ENCODE data around the gene CDYL. TPM values are rescaled to one million over a fixed set of nuclear protein-coding genes. Genes with fewer than 3 reads are reported as not detected.

CDYL gene
- total and polyA plus RNA-seq, 2 experiments from 2014 or later: 38.0 to 60.8 TPM

- no peak overlapping the region for H3K27ac ChIP-seq
- H3K9me3 ChIP-seq (ENCODE audit: low read depth): no peaks in the 10 kb centered on the region
- no peaks in the 10 kb centered on the region for H3K27me3 ChIP-seq
- no peaks in the 10 kb centered on the region for H3K36me3 ChIP-seq
- DNase-seq (ENCODE audit: low read depth in 1 of 2, low spot score in 1 of 2): no peak
- no peaks in the 10 kb centered on the region for H3K4me1 ChIP-seq (ENCODE audit: low read depth)
- no peak overlapping the region for H3K4me3 ChIP-seq
- no peak for TF ChIP-seq CTCF (IDR thresholded peaks at IDR 0.05; ENCODE audit: low read depth, low read length)
Measured at GRCh38 chr6:4890191-4890590, 114.0 kb downstream of the CDYL start.

GRCh38 chr6:4890627-4891026, 114.4 kb downstream of the CDYL start:
- H3K27ac ChIP-seq: no peak overlapping the region
- DNase-seq (ENCODE audit: low read depth in 1 of 2, low spot score in 1 of 2): no peak
- no peaks in the 10 kb centered on the region for H3K4me1 ChIP-seq (ENCODE audit: low read depth)
- TF ChIP-seq CTCF (IDR thresholded peaks at IDR 0.05; ENCODE audit: low read depth, low read length): no peak
- no peaks in the 10 kb centered on the region for H3K27me3 ChIP-seq
- H3K9me3 ChIP-seq (ENCODE audit: low read depth): no peaks in the 10 kb centered on the region
- H3K4me3 ChIP-seq: no peak overlapping the region
- no peaks in the 10 kb centered on the region for H3K36me3 ChIP-seq

DNA sequence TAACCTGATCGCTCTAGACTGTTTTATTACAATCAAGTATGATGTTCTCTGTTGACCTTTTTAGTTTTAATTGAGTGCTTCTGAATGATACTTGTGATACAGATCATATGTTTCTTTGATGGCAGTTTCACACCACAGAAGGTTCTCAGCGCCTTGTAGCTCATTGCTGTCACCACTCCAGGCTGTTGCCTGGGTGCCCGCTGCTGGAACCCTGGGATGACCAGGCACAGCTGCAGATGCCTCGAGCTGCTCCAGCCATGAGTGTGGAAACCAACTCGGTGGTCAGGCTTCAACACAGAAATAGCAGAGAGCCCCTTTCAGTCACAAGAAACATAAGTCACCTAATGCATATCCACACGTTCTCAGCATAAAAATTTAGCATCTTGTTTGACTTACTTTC, 114.9 kb downstream of the CDYL start:
- Histone ChIP-seq H3K9me3 (ENCODE audit: low read depth) (no peaks in the 10 kb centered on the region), H3K4me1 (ENCODE audit: low read depth) (no peaks in the 10 kb centered on the region), H3K36me3 (no peaks in the 10 kb centered on the region), H3K27me3 (no peaks in the 10 kb centered on the region), H3K27ac (no peak overlapping the region), H3K4me3 (no peak overlapping the region)
- no peak for TF ChIP-seq CTCF (IDR thresholded peaks at IDR 0.05; ENCODE audit: low read depth, low read length)
- DNase-seq (ENCODE audit: low read depth in 1 of 2, low spot score in 1 of 2): no peak

DNA sequence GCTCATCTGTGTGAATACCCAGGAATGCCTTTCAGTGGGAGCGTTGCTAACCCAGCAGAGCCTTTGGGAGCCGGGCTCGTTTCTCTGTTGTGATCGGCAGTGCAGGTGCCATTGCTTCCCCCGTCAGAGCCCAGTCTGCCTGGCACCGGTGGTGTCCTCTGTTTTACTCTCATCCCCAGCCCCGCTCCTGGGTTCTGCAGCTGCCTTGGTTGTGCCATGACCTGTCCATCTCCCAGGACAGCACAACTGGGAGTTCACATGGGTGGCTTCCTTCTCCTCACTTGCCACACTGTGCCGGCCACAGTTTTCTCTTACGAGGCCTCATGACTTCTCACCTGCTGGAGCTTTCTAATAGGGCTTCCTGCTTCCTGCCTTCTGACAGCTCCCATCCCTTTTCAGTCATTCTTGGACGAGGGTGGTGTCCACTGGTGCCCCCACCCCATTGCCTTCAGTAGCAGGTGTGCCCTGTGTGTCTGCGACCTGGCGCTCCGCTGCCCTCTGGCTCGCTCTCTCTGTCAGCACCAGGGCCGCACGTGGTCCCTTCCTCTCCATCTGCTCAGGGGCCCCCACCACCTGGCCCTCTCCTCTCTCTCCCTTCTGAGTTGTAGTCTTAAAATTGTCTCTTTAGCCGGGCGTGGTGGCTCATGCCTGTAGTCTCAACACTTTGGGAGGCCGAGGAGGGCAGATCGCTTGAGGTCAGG, 116.7 kb downstream of the CDYL start:
- no peak overlapping the region for H3K4me3 ChIP-seq
- no peaks in the 10 kb centered on the region for H3K36me3 ChIP-seq
- peak overlapping the region; percentile 51 for H3K27ac ChIP-seq
- DNase-seq (ENCODE audit: low read depth in 1 of 2, low spot score in 1 of 2): no peak
- TF ChIP-seq CTCF (IDR thresholded peaks at IDR 0.05; ENCODE audit: low read depth, low read length): no peak
- H3K9me3 ChIP-seq (ENCODE audit: low read depth): no peaks in the 10 kb centered on the region
- no peaks in the 10 kb centered on the region for H3K4me1 ChIP-seq (ENCODE audit: low read depth)
- H3K27me3 ChIP-seq: no peaks in the 10 kb centered on the region

DNA sequence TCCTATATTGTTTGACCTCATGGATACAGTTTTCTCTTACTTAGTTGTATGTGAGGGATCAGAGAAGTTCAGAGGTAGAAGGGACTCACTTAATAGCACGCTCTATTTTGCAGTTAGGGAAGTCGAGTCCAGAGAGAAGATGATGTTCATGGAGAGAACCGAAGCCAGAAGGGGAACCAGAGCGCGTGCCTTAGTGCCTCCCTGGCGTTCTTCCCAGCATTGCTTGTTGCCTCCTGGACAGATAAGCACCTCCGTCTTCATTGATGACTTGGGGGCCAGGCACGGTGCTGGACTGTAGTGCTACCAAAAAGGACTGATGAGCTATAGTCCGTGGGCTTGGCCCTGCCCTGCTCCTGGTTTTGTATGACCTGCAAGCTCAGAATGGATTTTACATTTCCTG, 117.8 kb downstream of the CDYL start:
- Histone ChIP-seq H3K36me3 (no peaks in the 10 kb centered on the region), H3K4me1 (ENCODE audit: low read depth) (no peaks in the 10 kb centered on the region), H3K4me3 (no peak overlapping the region), H3K27ac (no peak overlapping the region), H3K9me3 (ENCODE audit: low read depth) (no peaks in the 10 kb centered on the region), H3K27me3 (no peaks in the 10 kb centered on the region)
- no peak for DNase-seq (ENCODE audit: low read depth in 1 of 2, low spot score in 1 of 2)
- TF ChIP-seq CTCF (IDR thresholded peaks at IDR 0.05; ENCODE audit: low read depth, low read length): no peak

Measured in cardiac muscle cell (in vitro differentiated cells and primary cell).